CD4-positive, alpha-beta T cell (primary cell): ENCODE results near the gene CDKAL1. TPM values are rescaled to one million over a fixed set of nuclear protein-coding genes. Genes with fewer than 3 reads are reported as not detected.

Source experiments
- ATAC-seq: fragments of 200-7000 bp; cut with Tn5 transposase; one replicate; pipeline ENCODE4 v1.10.0; 2022; ENCODE audit warnings: mild to moderate bottlenecking; ENCODE audit not compliant: poor library complexity
- CTCF ChIA-PET: fragments of 350-600 bp; sonication (Branson Sonifier 250); formaldehyde crosslinking; loops from one replicate; lab custom pipeline; 2021; ENCODE audit warnings: antibody characterized with exemption, inconsistent platforms; lab: Charles Lee
- POLR2A ChIA-PET: fragments of 350-600 bp; sonication (Branson Sonifier 250); formaldehyde crosslinking; loops from one replicate; lab custom pipeline; 2021; ENCODE audit warnings: antibody characterized with exemption, inconsistent platforms; lab: Charles Lee
- DNase-seq, 14 experiments: peaks; one replicate each; pipeline ENCODE4 v3.0.0-alpha.2; 2013 to 2020; ENCODE audit warnings: mixed read lengths in 2 of 14
- H3K27ac ChIP-seq, 2 donors: one replicate each; pipeline versions ENCODE4 v1.5.1 to v1.7.0; 2013; ENCODE audit warnings: low read length in 2 of 2, low read depth in 1 of 2, mild to moderate bottlenecking in 1 of 2
- H3K27me3 ChIP-seq, 2 experiments: 1 replicate in 1 of 2; 2 replicates in 1 of 2; pipeline versions ENCODE4 v1.6.1 to v1.7.0; 2013; ENCODE audit warnings: low read length in 2 of 2, control low read depth in 1 of 2, mild to moderate bottlenecking in 1 of 2, moderate library complexity in 1 of 2; ENCODE audit not compliant: insufficient read depth in 2 of 2, control insufficient read depth in 1 of 2
- H3K36me3 ChIP-seq: one replicate; pipeline ENCODE4 v1.6.1; 2013; ENCODE audit warnings: low read length, control low read depth; ENCODE audit not compliant: insufficient read depth
- H3K4me1 ChIP-seq: one replicate; pipeline ENCODE4 v1.6.1; 2013; ENCODE audit warnings: low read length, control low read depth; ENCODE audit not compliant: insufficient read depth
- H3K4me3 ChIP-seq: one replicate; pipeline ENCODE4 v1.5.1; 2013; ENCODE audit warnings: mild to moderate bottlenecking, low read length, moderate library complexity
- H3K9me3 ChIP-seq, 2 experiments: 1 replicate in 1 of 2; 2 replicates in 1 of 2; pipeline versions ENCODE4 v1.6.1 to v1.7.0; 2013; ENCODE audit warnings: low read length in 2 of 2, mild to moderate bottlenecking in 2 of 2, control low read depth in 1 of 2, moderate library complexity in 1 of 2; ENCODE audit not compliant: control insufficient read depth in 1 of 2, insufficient read depth in 1 of 2
- H3K27ac Mint-ChIP-seq: one replicate; pipeline ENCODE4 v1.8.0; 2020; ENCODE audit warnings: mixed read lengths
- H3K27me3 Mint-ChIP-seq: one replicate; pipeline ENCODE4 v1.8.0; 2021; ENCODE audit warnings: mixed read lengths
- H3K36me3 Mint-ChIP-seq: one replicate; pipeline ENCODE4 v1.8.0; 2021; ENCODE audit warnings: low read depth, mixed read lengths
- H3K4me1 Mint-ChIP-seq: one replicate; pipeline ENCODE4 v1.8.0; 2021; ENCODE audit warnings: low read depth, mixed read lengths
- H3K4me3 Mint-ChIP-seq: one replicate; pipeline ENCODE4 v1.8.0; 2020; ENCODE audit warnings: mild to moderate bottlenecking, mixed read lengths
- H3K9me3 Mint-ChIP-seq: one replicate; pipeline ENCODE4 v1.8.0; 2020; ENCODE audit warnings: mixed read lengths
- intact Hi-C, 2 experiments: fragments of 100-400 bp; cut with DNase I in 1 of 2; cut with micrococcal nuclease in 1 of 2; formaldehyde crosslinking; loops; one replicate each; pipeline versions ENCODE4 v1.15.1 to v1.9.0; 2023 to 2025; cut with DNase I, micrococcal nuclease
- total RNA-seq, 174 experiments: library from RNA in 2 of 174; stranded (reverse) in 2 of 174; gene quantifications; one replicate each; pipeline ENCODE4 v1.2.3 and lab custom pipeline; 2021 to 2026
- TF ChIP-seq, protein P1 (sequence below): fragments of 200-600 bp; IDR thresholded peaks from one replicate; pipeline ENCODE4 v1.8.0; 2022; ENCODE audit warnings: antibody characterized with exemption, mild to moderate bottlenecking

The CDKAL1 gene
- total RNA-seq, 2 experiments from 2014 or later = 21.3 to 23.9 TPM

GRCh38 chr6:20600831-20601230, 66.6 kb downstream of the CDKAL1 start:
- Histone ChIP-seq H3K4me1 (no peaks in the 10 kb centered on the region), H3K9me3 (peaks cover 0 to 5% of the 10 kb centered on the region in 2 experiments), H3K4me3 (no peak overlapping the region), H3K27me3 (no peaks in the 10 kb centered on the region), H3K36me3 (peaks cover 17% of the 10 kb centered on the region), H3K27ac (no peak overlapping the region)
- ATAC-seq (no peak), DNase-seq (no peak)
- Mint-ChIP-seq H3K4me3 (no peak overlapping the region), H3K9me3 (no peaks in the 10 kb centered on the region), H3K36me3 (peaks cover 59% of the 10 kb centered on the region), H3K4me1 (peaks cover 4% of the 10 kb centered on the region), H3K27ac (no peak overlapping the region), H3K27me3 (no peaks in the 10 kb centered on the region)
- intact Hi-C loops = no loop called here
- CTCF ChIA-PET = no interaction called here
- TF ChIP-seq, protein P1, sequence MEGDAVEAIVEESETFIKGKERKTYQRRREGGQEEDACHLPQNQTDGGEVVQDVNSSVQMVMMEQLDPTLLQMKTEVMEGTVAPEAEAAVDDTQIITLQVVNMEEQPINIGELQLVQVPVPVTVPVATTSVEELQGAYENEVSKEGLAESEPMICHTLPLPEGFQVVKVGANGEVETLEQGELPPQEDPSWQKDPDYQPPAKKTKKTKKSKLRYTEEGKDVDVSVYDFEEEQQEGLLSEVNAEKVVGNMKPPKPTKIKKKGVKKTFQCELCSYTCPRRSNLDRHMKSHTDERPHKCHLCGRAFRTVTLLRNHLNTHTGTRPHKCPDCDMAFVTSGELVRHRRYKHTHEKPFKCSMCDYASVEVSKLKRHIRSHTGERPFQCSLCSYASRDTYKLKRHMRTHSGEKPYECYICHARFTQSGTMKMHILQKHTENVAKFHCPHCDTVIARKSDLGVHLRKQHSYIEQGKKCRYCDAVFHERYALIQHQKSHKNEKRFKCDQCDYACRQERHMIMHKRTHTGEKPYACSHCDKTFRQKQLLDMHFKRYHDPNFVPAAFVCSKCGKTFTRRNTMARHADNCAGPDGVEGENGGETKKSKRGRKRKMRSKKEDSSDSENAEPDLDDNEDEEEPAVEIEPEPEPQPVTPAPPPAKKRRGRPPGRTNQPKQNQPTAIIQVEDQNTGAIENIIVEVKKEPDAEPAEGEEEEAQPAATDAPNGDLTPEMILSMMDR = no peak
- POLR2A ChIA-PET = no interaction called here

DNA sequence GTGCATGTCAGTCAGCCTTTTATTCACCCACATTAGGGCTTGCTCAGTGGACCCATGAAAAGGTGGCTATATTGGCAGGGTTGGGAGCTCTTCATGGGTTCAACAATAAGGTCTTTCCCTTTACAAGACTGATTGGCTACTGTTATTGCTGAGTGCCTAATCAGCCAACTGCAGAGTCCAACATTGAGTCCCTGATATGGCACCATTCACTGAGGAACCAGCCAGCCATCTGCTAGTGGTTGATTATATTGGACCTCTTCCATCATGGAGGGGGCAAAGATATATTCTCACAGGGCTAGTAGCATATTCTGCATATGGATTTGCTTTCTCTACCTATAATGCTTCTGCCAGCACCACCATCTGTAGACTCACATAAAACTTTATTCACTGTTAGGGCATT, 69.9 kb downstream of the CDKAL1 start:
- Histone ChIP-seq H3K4me1 (no peaks in the 10 kb centered on the region), H3K27ac (no peak overlapping the region), H3K36me3 (peaks cover 4% of the 10 kb centered on the region), H3K4me3 (no peak overlapping the region), H3K27me3 (no peaks in the 10 kb centered on the region), H3K9me3 (no peaks in the 10 kb centered on the region)
- Mint-ChIP-seq H3K27me3 (no peaks in the 10 kb centered on the region), H3K4me3 (no peak overlapping the region), H3K27ac (no peak overlapping the region), H3K36me3 (peaks cover 53% of the 10 kb centered on the region), H3K9me3 (no peaks in the 10 kb centered on the region), H3K4me1 (peaks cover 4% of the 10 kb centered on the region)
- ATAC-seq (no peak), DNase-seq (no peak)
- ChIA-PET POLR2A (no interaction called here), CTCF (no interaction called here)
- TF ChIP-seq, protein P1 = no peak
- intact Hi-C loops = no loop called here

- Mint-ChIP-seq H3K27me3 (no peaks in the 10 kb centered on the region), H3K27ac (no peak overlapping the region)
- H3K4me3 ChIP-seq = no peak overlapping the region
These were observed 70.8 kb downstream of the CDKAL1 start for GRCh38 chr6:20605061-20605460.

More at GRCh38 chr6:20605061-20605460, 70.8 kb downstream of the CDKAL1 start:
- DNase-seq (no peak), ATAC-seq (no peak)
- Mint-ChIP-seq H3K9me3 (peaks cover 4% of the 10 kb centered on the region), H3K36me3 (peaks cover 51% of the 10 kb centered on the region), H3K4me1 (peaks cover 4% of the 10 kb centered on the region), H3K4me3 (no peak overlapping the region)
- POLR2A ChIA-PET = no interaction called here
- intact Hi-C loops = no loop called here
- TF ChIP-seq, protein P1 = no peak
- no peaks in the 10 kb centered on the region for H3K9me3 ChIP-seq
- no peak overlapping the region for H3K27ac ChIP-seq
- no peaks in the 10 kb centered on the region for H3K27me3 ChIP-seq
- no peaks in the 10 kb centered on the region for H3K4me1 ChIP-seq
- H3K36me3 ChIP-seq = peaks cover 4% of the 10 kb centered on the region
- CTCF ChIA-PET = no interaction called here
